Hepatic stellate cell (primary cell): ENCODE data around the gene SVIL.
A peak's percentile ranks its signal among the peaks of the same experiment; 100 is the strongest.
"Not testable (repeated sequence)": the region's sequence is repeated elsewhere in the genome, so short reads cannot be mapped to it uniquely, and the experiment has no call there.

Source experiments
- DNase-seq: peaks from one replicate; pipeline ENCODE4 v3.0.0; 2011; ENCODE audit warnings: low spot score

Gene SVIL

GRCh38 chr10:29620112-29620690 is 14.6 kb downstream of the SVIL start:
- DNase-seq, result no peak

GRCh38 chr10:29619241-29619669 is 15.5 kb downstream of the SVIL start:
- peak; percentile 43 for DNase-seq

- no peak for DNase-seq
Measured at GRCh38 chr10:29618341-29619171, 16.2 kb downstream of the SVIL start.

- no peak for DNase-seq
Measured at GRCh38 chr10:29617880-29618340, 16.9 kb downstream of the SVIL start.

DNA sequence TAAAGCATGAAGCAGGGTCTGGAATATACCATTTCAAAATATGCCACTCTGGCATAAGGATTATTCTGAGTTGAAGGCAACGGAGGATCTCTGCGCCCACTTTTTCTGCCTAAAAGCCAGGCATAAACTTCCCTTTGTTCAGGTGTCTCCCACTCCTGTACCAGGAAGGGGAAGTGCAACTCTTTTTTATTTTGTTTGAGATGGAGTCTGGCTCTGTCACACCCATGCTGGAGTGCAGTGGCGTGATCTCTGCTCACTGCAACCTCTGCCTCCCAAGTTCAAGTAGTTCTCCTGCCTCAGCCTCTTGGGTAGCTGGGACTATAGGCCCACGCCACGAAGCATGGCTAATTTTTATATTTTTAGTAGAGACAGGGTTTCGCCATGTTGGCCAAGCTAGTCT is 18.2 kb downstream of the SVIL start:
- no peak for DNase-seq

DNA sequence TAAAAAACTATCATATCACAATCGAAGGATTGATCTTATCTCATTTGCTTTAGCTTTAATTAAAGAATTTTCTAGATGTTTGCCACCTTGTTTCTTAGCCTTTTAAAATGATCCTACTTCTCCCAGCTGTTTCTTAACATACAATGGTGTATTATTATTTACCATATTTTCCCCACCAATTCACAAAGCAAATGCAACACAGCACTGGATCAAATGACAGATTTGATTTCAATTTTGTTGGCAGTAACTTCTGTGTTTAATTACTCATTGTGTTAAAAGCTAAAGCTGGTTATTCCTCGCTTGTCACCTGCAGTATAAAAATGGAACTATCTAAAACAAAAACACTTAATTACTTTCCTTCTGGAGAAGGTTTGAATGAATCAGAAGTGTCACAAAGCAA is 19.6 kb downstream of the SVIL start:
- DNase-seq, result no peak

- not testable (repeated sequence) for DNase-seq
Measured at GRCh38 chr10:29614289-29614688, 20.5 kb downstream of the SVIL start.

- no peak for DNase-seq
Measured at GRCh38 chr10:29613791-29614190, 21.0 kb downstream of the SVIL start.

DNA sequence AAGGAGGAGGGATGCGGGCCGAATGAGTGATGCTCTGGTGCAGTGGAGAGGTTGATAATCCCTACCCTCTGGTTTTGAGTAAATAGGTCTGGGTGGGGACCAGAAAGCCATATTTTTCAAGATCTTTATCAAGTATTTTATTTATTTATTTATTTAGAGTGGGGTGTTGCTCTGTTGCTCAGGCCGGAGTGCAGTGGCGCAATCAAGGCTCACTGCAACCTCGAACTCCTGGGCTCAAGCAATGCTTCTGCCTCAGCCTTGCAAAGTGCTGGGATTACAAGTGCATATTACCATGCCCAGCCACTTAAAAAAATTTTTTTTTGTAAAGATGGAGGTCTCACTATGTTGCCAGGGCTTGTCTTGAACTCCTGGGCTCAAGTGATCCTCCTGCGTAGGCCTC is 21.6 kb downstream of the SVIL start:
- no peak for DNase-seq

DNA sequence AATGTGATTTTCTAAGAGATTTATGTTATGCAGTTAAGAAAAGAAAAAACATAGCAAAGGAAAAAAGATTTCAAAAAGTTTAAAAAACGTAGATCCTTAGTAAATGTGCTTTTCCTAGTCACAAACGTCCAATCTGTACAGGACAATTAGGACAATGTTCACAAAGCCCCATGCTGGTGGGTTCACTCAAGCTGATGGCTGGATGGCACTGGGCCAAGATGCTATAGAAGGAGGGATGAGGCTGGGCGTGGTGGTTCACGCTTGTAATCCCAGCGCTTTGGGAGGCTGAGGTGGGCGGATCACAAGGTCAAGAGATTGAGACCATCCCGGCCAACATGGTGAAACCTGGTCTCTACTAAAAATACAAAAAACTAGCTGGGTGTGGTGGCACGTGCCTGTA is 22.1 kb downstream of the SVIL start:
- no peak for DNase-seq

DNA sequence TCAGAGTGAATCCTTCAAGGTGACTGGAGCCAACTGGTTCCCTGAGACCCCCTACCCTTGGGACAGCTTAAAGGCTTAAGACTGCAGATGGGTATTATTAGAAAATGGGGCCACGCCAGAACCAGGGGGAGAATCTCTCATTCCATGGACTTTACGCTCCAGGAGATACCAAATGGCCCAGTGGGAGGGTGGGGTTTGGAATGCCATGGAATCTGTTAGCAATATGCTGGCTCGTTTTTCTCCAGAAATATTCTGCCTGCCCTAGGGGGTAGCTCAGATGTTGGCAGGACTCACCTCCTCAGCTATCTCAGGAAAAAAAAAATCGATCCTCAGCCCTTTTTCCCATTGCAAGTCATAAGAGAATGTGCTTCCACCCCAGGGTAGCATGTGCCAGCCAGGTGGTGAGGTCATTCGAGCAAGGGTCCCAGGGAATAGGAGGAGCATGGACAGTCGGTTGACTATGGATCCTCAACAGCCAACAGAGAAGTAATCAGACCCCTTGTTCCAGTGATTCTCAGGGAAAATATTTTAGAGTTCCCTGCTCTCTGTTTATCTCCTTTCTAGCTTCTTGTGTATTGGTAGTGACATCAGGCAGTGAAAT is 22.9 kb downstream of the SVIL start:
- DNase-seq, result no peak

- no peak for DNase-seq
Measured at GRCh38 chr10:29610876-29611647, 23.7 kb downstream of the SVIL start.

- DNase-seq, result not testable (repeated sequence)
Measured at GRCh38 chr10:29610331-29610730, 24.4 kb downstream of the SVIL start.

DNA sequence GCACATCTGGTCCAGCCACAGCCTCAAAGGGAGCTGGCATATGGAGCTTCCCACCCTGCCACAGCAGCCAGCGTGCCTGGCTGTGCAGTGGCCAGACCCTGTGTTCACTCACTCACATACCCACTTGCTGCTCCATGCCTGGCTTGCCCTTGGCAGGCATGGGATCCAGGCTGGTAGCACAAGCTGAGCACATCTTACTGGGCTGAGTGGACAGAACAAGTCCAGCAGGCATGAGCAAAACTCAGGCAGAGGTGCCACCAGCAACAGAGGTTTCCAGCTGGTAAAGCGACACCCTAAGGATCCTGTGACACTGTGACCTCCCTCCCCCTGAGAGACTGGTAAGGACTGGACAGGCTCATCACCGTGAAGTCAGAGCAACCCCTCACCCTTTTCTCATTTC is 25.1 kb downstream of the SVIL start:
- no peak for DNase-seq

DNA sequence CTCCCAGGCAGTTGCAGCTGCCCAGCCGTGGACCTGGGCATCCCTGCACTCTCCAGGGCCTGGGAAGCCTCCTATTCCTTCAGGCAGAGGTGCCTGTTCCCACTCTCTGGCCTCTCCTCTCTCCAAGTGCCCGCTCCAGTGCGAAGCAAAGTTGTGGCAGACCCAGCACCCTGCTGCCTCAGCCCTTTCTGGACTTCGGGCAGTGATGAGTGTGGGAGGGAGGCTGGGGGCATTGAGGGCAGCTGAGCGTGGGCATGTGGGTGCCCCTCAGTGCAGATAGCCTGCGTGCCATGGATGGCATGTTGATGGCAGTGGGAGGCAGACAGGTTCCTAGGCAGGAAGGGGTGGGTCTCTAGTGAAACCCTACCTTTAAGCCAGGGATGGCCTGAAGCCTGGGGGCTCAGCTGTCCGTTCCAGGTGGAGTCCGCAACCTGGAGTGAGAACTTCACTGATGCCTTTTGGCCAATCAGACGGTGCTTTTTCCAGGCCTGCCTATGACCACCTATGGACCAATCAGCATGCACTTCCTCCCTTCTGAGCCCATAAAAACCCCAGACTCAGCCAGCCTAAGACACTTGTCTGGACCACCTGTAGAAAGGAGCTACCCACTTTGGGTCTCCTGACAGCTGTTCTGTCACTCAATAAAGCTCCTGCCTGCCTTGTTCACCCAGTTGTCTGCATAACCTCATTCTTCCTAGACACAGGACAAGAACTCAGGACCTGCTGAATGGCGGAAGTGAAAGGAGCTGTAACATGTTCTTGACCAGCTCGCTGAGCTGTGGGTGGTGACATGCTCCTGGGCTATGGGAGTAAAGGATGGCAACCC is 26.1 kb downstream of the SVIL start:
- no peak for DNase-seq

- no peak for DNase-seq
Measured at GRCh38 chr10:29608062-29608461, 26.7 kb downstream of the SVIL start.

GRCh38 chr10:29607576-29607975 is 27.2 kb downstream of the SVIL start:
- DNase-seq, result no peak

GRCh38 chr10:29606693-29607092 is 28.1 kb downstream of the SVIL start:
- DNase-seq, result not testable (repeated sequence)

DNA sequence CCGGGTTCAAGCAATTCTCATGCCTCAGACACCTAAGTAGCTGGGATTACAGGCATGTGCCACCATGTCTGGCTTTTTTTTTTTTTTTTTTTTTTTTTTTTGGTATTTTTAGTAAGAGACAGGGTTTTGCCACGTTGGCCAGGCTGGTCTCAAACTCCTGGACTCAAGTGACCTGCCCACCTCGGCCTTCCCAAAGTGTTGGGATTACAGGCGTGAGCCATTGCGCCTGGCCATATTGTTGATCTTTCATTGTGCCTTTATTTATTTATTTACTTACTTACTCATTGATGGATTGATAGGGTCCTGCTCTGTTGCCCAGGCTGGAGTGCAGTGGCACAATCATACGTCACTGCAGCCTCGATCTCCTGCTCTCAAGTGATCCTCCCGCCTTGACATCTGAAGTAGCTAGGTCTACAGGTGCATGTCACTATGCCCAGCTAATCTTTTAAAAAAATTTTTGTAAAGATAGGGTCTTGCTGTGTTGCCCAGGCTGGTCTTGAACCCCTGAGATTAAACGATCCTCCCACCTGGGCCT is 30.4 kb downstream of the SVIL start:
- no peak for DNase-seq

DNA sequence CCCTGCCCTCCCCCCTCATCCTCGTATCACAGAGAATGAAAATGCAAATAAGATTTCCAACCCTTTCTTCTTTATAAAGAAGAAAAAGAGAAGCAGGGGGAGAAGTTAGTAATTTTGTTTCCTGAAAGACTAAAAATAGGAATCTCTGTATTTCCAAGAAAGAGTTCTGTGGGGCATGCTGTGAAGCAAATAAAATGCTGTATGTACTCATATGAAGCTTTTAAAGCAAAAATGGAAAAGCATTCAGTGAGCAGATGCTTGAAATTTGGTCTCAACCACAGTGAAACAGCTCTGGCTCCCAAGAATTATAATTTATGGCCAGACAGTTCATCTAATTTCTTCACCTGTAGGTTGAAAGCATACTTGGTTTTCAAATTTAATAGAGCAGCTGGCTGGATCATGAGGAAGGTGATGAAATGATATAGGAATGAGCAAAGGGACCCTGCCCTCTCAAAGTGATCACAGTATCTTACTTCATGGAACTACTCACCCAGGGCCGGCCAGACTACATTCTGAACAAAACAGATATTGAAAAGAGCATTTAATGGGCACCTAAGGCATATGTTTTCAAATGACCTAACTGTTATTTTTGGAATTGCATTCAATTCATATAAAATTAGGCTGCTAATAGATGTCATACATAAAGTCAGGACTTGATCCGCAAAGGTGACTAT is 31.4 kb downstream of the SVIL start:
- no peak for DNase-seq

DNA sequence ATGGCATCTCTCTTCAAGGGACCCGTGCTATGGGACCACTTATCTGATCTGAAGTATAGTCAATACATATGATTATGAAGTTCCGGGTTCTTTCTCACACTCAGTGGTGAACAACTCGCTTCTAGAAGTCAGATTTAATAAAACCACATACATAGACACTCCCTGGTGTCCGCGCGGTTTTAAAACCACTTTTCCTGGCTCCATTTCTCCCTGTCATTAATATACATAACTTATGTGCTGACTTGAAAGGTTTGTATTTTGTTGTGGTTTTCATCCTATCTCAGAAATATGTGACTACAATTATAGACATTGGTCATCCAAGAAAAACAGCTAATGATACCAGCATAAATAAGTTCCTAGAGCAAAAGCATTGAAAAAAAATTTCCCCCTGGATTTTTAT is 34.0 kb downstream of the SVIL start:
- no peak for DNase-seq
